ENCODE data around the gene ZSWIM3. TPM values are rescaled to one million over a fixed set of nuclear protein-coding genes. Genes with fewer than 3 reads are reported as not detected.
A peak's percentile ranks its signal among the peaks of the same experiment; 100 is the strongest.

ZSWIM3 gene
- total and polyA plus RNA-seq, 2 of the 13 experiments (the other 11 are each of a cell fraction or from before 2014, with no cell fraction given) = 5.2 to 5.8 TPM

DNA sequence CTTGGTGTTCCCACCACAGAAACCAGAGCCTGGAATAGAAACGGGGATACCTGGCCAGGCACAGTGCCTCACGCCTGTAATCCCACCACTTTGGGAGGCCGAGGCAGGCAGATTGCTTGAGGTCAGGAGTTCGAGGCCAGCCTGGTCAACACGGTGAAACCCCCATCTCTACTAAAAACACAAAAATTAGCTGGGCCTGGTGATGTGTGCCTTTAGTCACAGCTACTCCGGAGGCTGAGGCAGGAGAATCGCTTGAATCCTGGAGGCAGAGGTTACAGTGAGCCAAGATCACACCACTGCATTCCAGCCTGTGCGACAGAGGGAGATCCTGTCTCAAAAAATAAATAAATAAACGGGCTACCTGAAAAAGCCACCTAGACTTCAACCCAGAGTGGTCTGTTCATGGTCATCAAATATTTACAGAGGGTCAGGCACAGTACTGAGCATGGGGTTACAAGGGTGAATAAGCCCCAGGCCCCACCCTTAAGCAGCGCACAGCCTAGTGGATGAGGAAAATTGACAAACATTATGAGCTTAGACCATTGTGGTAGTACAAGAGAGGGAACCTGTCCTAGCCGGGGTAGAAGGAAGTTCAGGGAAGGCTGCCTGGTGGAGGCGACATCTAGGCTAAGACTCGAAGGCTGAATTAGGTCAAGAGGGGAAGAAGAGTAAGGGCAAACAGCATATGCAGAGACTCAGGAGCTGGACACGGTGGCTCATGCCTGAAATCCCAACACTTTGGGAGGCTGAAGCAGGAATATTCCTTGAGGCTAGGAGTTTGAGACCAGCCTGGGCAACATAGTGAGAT, 69.9 kb downstream of the ZSWIM3 start:
- no peak overlapping the region; the same call in 1 of the 2 replicates for H3K9ac ChIP-seq (ENCODE audit: insufficient read depth, low read depth, low read length)
- H3K36me3 ChIP-seq (replicated peaks in 1 of 2; ENCODE audit: control insufficient read depth in 1 of 2, insufficient read depth in 2 of 2, low read length in 2 of 2) = no peaks in the 10 kb centered on the region
- CTCF ChIA-PET (ENCODE audit: low intra/inter-chr PET ratio, low total read pairs) = no interaction called here
- H2AFZ ChIP-seq (ENCODE audit: low read length) = no peak overlapping the region
- WGBS (ENCODE audit: low lambda C conversion rate) = 2% methylated on average over 14 of the region's 14 CpGs
- peak overlapping the region in 1 of 3 experiments; percentile 21; a peak in 1 of 6 replicates for H3K4me3 ChIP-seq (replicated peaks in 1 of 3; ENCODE audit: insufficient read depth in 1 of 3, low read depth in 2 of 3, low read length in 3 of 3)
- H3K27ac ChIP-seq (ENCODE audit: extremely low read length, insufficient read depth, low read length) = peak overlapping the region; percentile 72
- no peaks in the 10 kb centered on the region for H3K79me2 ChIP-seq (ENCODE audit: insufficient read depth, low read length)
- H3K27me3 ChIP-seq (ENCODE audit: control insufficient read depth in 1 of 2, insufficient read depth in 2 of 2, low read length in 2 of 2) = no peaks in the 10 kb centered on the region; a peak in 1 of 5 replicates
- ATAC-seq (peak; percentile 90), FAIRE-seq (peak; percentile 90), DNase-seq (ENCODE audit: low spot score) (peak; percentile 98)
- no peaks in the 10 kb centered on the region for H4K20me1 ChIP-seq (ENCODE audit: insufficient read depth, low read length)
- in situ Hi-C loops (cut with HindIII; ENCODE audit: extremely low pct_ligation_motif_present, low pct_unique_long_range_greater_than_20kb) = no loop called here
- H3K9me3 ChIP-seq (ENCODE audit: low read length) = no peaks in the 10 kb centered on the region
- peaks cover 79% of the 10 kb centered on the region for H3K4me1 ChIP-seq (ENCODE audit: insufficient read depth, low read length)
- BruUV-seq (replicated peaks) = no TSS peak
- intact Hi-C loops (cut with micrococcal nuclease; ENCODE audit: unreplicated experiment) = loop anchor here (2.0 kb wide), 1 partner anchor 36 kb away; the partner anchor contains the start of genes CTSA and NEURL2
- POLR2A ChIA-PET = interaction anchor here (0.6 to 6.0 kb wide), 15 partner anchors 8 to 93 kb away, joined by 3 to 100 read pairs (median 12); partner anchors contain the start of genes CTSA, NEURL2, PLTP and SNX21
- peak overlapping the region; percentile 68 for H3K4me2 ChIP-seq (ENCODE audit: low read depth, low read length)
- TF ChIP-seq CREB1 (IDR thresholded peaks at IDR 0.05) (0 out of 2 replicates have a peak, but pooled peaks have one; percentile 32), CREB1 (CRISPR knock-in tag; IDR thresholded peaks at IDR 0.05) (peak; percentile 83), ZNF12 (CRISPR knock-in tag; IDR thresholded peaks at IDR 0.05) (no peak; the same call in 1 of the 2 replicates), HOXD1 (CRISPR knock-in tag; IDR thresholded peaks at IDR 0.05) (peak; percentile 83), FOXA3 (CRISPR knock-in tag; IDR thresholded peaks at IDR 0.05) (peak; percentile 96), ZNF326 (CRISPR knock-in tag; IDR thresholded peaks at IDR 0.05; ENCODE audit: borderline replicate concordance) (no peak), KMT2B (CRISPR knock-in tag; IDR thresholded peaks at IDR 0.05) (0 out of 2 replicates have a peak, but pooled peaks have one; percentile 53), THYN1 (CRISPR knock-in tag; IDR thresholded peaks at IDR 0.05; ENCODE audit: borderline replicate concordance, low read depth) (no peak), ZNF382 (CRISPR knock-in tag; IDR thresholded peaks at IDR 0.05; ENCODE audit: borderline replicate concordance) (no peak), KLF6 (CRISPR knock-in tag; IDR thresholded peaks at IDR 0.05) (no peak), ZNF549 (CRISPR knock-in tag; IDR thresholded peaks at IDR 0.05) (no peak)
- TF ChIP-seq, protein P1, sequence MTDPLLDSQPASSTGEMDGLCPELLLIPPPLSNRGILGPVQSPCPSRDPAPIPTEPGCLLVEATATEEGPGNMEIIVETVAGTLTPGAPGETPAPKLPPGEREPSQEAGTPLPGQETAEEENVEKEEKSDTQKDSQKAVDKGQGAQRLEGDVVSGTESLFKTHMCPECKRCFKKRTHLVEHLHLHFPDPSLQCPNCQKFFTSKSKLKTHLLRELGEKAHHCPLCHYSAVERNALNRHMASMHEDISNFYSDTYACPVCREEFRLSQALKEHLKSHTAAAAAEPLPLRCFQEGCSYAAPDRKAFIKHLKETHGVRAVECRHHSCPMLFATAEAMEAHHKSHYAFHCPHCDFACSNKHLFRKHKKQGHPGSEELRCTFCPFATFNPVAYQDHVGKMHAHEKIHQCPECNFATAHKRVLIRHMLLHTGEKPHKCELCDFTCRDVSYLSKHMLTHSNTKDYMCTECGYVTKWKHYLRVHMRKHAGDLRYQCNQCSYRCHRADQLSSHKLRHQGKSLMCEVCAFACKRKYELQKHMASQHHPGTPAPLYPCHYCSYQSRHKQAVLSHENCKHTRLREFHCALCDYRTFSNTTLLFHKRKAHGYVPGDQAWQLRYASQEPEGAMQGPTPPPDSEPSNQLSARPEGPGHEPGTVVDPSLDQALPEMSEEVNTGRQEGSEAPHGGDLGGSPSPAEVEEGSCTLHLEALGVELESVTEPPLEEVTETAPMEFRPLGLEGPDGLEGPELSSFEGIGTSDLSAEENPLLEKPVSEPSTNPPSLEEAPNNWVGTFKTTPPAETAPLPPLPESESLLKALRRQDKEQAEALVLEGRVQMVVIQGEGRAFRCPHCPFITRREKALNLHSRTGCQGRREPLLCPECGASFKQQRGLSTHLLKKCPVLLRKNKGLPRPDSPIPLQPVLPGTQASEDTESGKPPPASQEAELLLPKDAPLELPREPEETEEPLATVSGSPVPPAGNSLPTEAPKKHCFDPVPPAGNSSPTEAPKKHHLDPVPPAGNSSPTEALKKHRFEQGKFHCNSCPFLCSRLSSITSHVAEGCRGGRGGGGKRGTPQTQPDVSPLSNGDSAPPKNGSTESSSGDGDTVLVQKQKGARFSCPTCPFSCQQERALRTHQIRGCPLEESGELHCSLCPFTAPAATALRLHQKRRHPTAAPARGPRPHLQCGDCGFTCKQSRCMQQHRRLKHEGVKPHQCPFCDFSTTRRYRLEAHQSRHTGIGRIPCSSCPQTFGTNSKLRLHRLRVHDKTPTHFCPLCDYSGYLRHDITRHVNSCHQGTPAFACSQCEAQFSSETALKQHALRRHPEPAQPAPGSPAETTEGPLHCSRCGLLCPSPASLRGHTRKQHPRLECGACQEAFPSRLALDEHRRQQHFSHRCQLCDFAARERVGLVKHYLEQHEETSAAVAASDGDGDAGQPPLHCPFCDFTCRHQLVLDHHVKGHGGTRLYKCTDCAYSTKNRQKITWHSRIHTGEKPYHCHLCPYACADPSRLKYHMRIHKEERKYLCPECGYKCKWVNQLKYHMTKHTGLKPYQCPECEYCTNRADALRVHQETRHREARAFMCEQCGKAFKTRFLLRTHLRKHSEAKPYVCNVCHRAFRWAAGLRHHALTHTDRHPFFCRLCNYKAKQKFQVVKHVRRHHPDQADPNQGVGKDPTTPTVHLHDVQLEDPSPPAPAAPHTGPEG (CRISPR knock-in tag; IDR thresholded peaks at IDR 0.05) = 0 out of 2 replicates have a peak, but pooled peaks have one; percentile 18
- TF ChIP-seq, protein P2, sequence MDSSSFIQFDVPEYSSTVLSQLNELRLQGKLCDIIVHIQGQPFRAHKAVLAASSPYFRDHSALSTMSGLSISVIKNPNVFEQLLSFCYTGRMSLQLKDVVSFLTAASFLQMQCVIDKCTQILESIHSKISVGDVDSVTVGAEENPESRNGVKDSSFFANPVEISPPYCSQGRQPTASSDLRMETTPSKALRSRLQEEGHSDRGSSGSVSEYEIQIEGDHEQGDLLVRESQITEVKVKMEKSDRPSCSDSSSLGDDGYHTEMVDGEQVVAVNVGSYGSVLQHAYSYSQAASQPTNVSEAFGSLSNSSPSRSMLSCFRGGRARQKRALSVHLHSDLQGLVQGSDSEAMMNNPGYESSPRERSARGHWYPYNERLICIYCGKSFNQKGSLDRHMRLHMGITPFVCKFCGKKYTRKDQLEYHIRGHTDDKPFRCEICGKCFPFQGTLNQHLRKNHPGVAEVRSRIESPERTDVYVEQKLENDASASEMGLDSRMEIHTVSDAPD (CRISPR knock-in tag; IDR thresholded peaks at IDR 0.05) = no peak; the same call in 1 of the 2 replicates
- TF ChIP-seq, protein P3, sequence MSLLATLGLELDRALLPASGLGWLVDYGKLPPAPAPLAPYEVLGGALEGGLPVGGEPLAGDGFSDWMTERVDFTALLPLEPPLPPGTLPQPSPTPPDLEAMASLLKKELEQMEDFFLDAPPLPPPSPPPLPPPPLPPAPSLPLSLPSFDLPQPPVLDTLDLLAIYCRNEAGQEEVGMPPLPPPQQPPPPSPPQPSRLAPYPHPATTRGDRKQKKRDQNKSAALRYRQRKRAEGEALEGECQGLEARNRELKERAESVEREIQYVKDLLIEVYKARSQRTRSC (CRISPR knock-in tag; IDR thresholded peaks at IDR 0.05; ENCODE audit: low read depth) = no peak
- TF ChIP-seq, protein P4, sequence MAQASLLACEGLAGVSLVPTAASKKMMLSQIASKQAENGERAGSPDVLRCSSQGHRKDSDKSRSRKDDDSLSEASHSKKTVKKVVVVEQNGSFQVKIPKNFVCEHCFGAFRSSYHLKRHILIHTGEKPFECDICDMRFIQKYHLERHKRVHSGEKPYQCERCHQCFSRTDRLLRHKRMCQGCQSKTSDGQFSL (CRISPR knock-in tag; IDR thresholded peaks at IDR 0.05) = no peak

Measured in HepG2 (cell line).